A673 (cell line): ENCODE measurements around the gene ESPN.
"Not testable (repeated sequence)": the region's sequence is repeated elsewhere in the genome, so short reads cannot be mapped to it uniquely, and the experiment has no call there.

Source experiments
- EZH2 ChIP-seq: fragments of 200-600 bp; sonication (generic); IDR thresholded peaks from 2 replicates; pipeline ENCODE4 v1.6.1; 2017; ENCODE audit warnings: borderline replicate concordance, low read depth, mild to moderate bottlenecking, mixed read lengths, antibody characterized with exemption, low read length; ENCODE audit not compliant: poor library complexity, severe bottlenecking
- TF ChIP-seq, protein P1 (sequence below): fragments of 300-800, 200-600 bp; sonication (generic); conservative IDR thresholded peaks from 2 replicates; pipeline ENCODE4 v1.5.1; 2017; ENCODE audit warnings: low read depth, mild to moderate bottlenecking, antibody characterized with exemption, low read length, moderate library complexity, mixed read lengths

DNA sequence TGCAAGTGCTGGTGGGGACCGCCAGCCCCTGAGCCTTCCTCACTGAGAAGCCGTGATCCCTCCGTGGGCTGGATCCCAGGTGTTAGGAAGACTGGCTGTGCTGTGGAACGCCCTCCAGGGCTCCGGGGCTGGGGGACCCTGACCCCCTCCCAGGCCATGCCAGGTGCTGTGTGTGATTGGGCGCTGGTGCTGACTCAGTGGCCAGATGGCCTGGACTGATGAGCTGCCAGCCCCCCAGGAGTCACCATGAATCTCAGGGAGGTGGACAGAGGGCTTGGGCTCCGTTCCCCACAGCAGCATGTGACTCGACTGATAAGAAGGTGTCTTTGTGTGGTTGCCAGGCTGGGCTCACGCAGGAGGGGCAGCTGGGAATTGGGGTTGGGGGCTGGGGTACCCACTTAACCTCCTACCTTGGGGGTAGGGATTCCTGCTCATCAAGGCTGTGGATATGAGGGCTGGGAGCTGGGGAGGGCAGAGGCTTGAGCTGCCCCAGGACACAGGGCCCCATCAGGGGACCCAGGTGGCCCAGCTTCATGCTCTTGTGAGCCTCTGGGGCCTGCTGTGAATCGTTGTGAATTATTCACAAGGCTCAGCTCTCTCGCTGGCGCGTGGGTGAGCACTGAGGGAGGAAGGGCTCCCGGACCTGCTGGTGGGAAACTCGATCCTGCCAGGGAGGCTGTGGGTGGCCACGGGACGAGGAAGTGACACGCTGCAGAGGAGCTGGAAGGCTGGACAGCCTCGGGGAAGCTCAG is 5.3 kb downstream of the ESPN start:
- TF ChIP-seq, protein P1, sequence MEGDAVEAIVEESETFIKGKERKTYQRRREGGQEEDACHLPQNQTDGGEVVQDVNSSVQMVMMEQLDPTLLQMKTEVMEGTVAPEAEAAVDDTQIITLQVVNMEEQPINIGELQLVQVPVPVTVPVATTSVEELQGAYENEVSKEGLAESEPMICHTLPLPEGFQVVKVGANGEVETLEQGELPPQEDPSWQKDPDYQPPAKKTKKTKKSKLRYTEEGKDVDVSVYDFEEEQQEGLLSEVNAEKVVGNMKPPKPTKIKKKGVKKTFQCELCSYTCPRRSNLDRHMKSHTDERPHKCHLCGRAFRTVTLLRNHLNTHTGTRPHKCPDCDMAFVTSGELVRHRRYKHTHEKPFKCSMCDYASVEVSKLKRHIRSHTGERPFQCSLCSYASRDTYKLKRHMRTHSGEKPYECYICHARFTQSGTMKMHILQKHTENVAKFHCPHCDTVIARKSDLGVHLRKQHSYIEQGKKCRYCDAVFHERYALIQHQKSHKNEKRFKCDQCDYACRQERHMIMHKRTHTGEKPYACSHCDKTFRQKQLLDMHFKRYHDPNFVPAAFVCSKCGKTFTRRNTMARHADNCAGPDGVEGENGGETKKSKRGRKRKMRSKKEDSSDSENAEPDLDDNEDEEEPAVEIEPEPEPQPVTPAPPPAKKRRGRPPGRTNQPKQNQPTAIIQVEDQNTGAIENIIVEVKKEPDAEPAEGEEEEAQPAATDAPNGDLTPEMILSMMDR: not testable (repeated sequence)
- TF ChIP-seq EZH2: not testable (repeated sequence)
